Upper lobe of right lung (tissue), 1 donor: Measurements from ENCODE around the gene BLCAP. TPM values are rescaled to one million over a fixed set of nuclear protein-coding genes. Genes with fewer than 3 reads are reported as not detected.
"Not testable (repeated sequence)": the region's sequence is repeated elsewhere in the genome, so short reads cannot be mapped to it uniquely, and the experiment has no call there.

Experiments
- ATAC-seq: fragments of 200-7000 bp; cut with Tn5 transposase; one replicate; pipeline ENCODE4 v1.9.1; 2020; ENCODE audit warnings: mild to moderate bottlenecking, moderate library complexity
- DNase-seq: peaks from one replicate; pipeline ENCODE4 v3.0.0-alpha.2; 2020
- H3K27ac ChIP-seq: fragments of 200-600 bp; one replicate; pipeline ENCODE4 v1.8.0; 2022
- H3K27me3 ChIP-seq: fragments of 200-600 bp; one replicate; pipeline ENCODE4 v1.8.0; 2022; ENCODE audit warnings: mild to moderate bottlenecking
- H3K36me3 ChIP-seq: fragments of 200-600 bp; one replicate; pipeline ENCODE4 v1.8.0; 2022
- H3K4me1 ChIP-seq: fragments of 200-600 bp; one replicate; pipeline ENCODE4 v1.8.0; 2022
- H3K4me3 ChIP-seq: fragments of 200-600 bp; one replicate; pipeline ENCODE4 v1.8.0; 2022; ENCODE audit warnings: mild to moderate bottlenecking
- H3K9me3 ChIP-seq: fragments of 200-600 bp; one replicate; pipeline ENCODE4 v1.8.0; 2022
- CTCF ChIP-seq: fragments of 200-600 bp; IDR thresholded peaks from one replicate; pipeline ENCODE4 v1.8.0; 2022; ENCODE audit warnings: antibody characterized with exemption
- intact Hi-C: fragments of 100-400 bp; cut with DNase I; formaldehyde crosslinking; loops from one replicate; pipeline ENCODE4 v1.11.0; 2022
- total RNA-seq: library from RNA; stranded (reverse); fragmentation: NEBNext Ultra II Directional; extraction: Animal tissue kit (Norgen Biotek cat#: 25700); gene quantifications from one replicate; pipeline ENCODE4 v1.2.1, GENCODE V29; 2021
- donor health status: DM: no; HTN: yes; CAD: no; lungs with severe emphysema.

The BLCAP gene
- total RNA-seq, 1 donor from 2014 or later = 74.8 TPM

DNA sequence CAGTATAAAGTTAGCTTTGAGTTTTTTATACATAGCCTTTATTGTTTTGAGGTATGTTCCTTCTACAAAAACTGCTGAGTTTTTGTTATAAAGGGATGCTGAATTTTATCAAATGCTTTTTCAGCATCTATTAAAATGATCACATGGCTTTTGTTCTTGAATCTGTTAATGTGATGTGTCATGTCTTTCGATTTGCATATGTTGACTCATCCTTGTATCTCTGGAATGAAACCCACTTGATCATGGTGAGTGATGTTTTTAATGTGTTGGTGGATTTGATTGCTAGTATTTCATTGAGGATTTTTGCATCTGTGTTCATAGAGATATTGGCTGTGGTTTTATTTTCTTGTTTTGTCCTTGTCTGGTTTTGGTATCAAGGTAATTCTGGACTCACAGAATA lies 24.7 kb upstream of the BLCAP start:
- DNase-seq (no peak), ATAC-seq (no peak)
- no peaks in the 10 kb centered on the region for H3K9me3 ChIP-seq
- H3K27ac ChIP-seq = no peak overlapping the region
- no peaks in the 10 kb centered on the region for H3K27me3 ChIP-seq
- H3K4me3 ChIP-seq = no peak overlapping the region
- no peak for TF ChIP-seq CTCF
- intact Hi-C loops = no loop called here
- H3K4me1 ChIP-seq = no peaks in the 10 kb centered on the region
- no peaks in the 10 kb centered on the region for H3K36me3 ChIP-seq

DNA sequence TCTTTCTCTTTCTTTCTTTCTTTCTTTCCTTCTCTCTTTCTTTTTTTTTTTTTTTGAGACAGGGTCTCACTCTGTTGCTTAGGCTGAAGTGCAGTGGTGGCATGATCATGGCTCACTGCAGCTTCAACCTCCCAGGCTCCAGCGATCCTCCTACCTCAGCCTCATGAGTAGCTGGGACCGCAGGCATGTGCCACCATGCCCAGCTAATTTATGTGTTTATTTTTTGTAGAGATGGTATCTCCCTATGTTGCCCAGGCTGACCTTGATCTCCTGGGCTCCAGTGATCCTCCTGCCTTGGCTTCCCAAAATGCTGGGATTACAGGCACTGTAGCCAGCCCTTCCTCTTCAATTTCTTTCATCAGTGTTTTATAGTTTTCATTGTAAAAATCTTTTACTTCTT lies 24.0 kb upstream of the BLCAP start:
- DNase-seq, H3K4me3 ChIP-seq, H3K9me3 ChIP-seq, H3K4me1 ChIP-seq, intact Hi-C loops, H3K36me3 ChIP-seq, H3K27ac ChIP-seq, H3K27me3 ChIP-seq, ATAC-seq: not testable (repeated sequence)

DNA sequence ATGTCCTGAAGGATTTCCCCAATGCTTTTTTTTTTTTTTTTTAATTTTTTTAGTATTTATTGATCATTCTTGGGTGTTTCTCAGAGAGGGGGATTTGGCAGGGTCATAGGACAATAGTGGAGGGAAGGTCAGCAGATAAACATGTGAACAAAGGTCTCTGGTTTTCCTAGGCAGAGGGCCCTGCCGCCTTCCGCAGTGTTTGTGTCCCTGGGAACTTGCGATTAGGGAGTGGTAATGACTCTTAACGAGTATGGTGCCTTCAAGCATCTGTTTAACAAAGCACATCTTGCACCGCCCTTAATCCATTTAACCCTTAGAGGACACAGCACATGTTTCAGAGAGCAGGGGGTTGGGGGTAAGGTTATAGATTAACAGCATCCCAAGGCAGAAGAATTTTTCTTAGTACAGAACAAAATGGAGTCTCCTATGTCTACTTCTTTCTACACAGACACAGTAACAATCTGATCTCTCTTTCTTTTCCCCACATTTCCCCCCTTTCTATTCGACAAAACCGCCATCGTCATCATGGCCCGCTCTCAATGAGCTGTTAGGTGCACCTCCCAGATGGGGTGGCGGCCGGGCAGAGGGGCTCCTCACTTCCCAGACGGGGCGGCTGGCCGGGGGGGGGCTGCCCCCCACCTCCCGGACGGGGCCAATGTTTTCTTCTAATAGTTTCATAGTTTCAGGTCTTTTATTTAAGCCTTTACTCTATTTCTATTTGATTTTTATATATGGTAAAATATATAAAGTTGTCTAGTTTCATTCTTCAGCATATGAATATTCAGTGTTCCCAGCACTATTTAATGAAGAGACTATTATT lies 22.6 kb upstream of the BLCAP start:
- H3K27ac ChIP-seq, H3K36me3 ChIP-seq, H3K27me3 ChIP-seq, H3K9me3 ChIP-seq, DNase-seq, H3K4me3 ChIP-seq, H3K4me1 ChIP-seq, intact Hi-C loops, ATAC-seq: not testable (repeated sequence)

DNA sequence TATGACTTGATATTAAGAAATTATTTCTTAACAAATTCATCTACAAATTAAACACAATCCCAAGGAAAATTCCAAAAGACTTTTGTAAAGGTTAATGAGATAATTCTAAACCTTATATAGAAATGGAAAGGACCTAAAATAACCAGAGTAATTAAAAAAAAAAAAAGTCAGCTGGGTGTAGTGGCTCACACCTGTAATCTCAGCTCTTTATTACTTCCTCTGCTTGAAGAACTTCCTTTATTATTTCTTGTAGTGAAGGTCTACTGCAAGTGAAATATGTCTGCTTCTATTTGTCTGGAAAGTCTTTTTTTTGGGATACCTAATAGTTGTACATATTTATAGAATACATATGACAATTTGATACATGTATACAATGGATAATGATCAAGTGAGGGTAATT lies 20.2 kb upstream of the BLCAP start:
- Histone ChIP-seq H3K36me3 (no peaks in the 10 kb centered on the region), H3K9me3 (no peaks in the 10 kb centered on the region), H3K27ac (no peak overlapping the region), H3K4me1 (no peaks in the 10 kb centered on the region), H3K4me3 (no peak overlapping the region), H3K27me3 (no peaks in the 10 kb centered on the region)
- ATAC-seq = no peak
- intact Hi-C loops = no loop called here
- DNase-seq = no peak
- TF ChIP-seq CTCF = no peak

- intact Hi-C loops = no loop called here
- ATAC-seq (no peak), DNase-seq (no peak)
- Histone ChIP-seq H3K4me1 (no peaks in the 10 kb centered on the region), H3K27ac (no peak overlapping the region), H3K4me3 (no peak overlapping the region), H3K27me3 (no peaks in the 10 kb centered on the region), H3K9me3 (no peaks in the 10 kb centered on the region), H3K36me3 (no peaks in the 10 kb centered on the region)
- no peak for TF ChIP-seq CTCF
These were observed 17.8 kb upstream of the BLCAP start for GRCh38 chr20:37545516-37545915.

DNA sequence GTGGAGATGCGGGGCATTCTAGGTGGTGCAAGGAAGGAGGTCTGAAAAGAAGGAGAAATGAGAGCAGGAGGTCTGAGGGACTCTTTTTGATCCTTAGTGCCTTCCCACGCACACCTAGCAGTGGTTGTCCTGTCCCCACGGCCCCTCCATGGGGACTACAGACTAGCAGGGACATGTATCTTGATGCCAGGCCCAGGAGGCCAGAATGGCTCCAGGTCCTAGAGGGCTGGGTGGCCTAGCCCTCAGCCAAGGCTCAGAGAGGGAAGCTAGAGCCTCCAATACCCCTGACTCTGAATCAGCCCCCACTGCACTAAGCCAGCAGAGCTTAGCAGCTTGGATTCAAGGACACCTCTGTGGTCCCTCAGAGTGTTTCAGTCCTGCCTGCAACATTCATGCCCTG lies 16.7 kb upstream of the BLCAP start:
- no peaks in the 10 kb centered on the region for H3K4me1 ChIP-seq
- DNase-seq = no peak
- TF ChIP-seq CTCF = no peak
- no peaks in the 10 kb centered on the region for H3K36me3 ChIP-seq
- intact Hi-C loops = no loop called here
- no peak overlapping the region for H3K27ac ChIP-seq
- ATAC-seq = no peak
- H3K9me3 ChIP-seq = no peaks in the 10 kb centered on the region
- no peaks in the 10 kb centered on the region for H3K27me3 ChIP-seq
- no peak overlapping the region for H3K4me3 ChIP-seq

GRCh38 chr20:37543828-37544227 lies 16.2 kb upstream of the BLCAP start:
- Histone ChIP-seq H3K36me3 (no peaks in the 10 kb centered on the region), H3K27me3 (no peaks in the 10 kb centered on the region), H3K9me3 (no peaks in the 10 kb centered on the region), H3K4me3 (no peak overlapping the region), H3K27ac (no peak overlapping the region), H3K4me1 (no peaks in the 10 kb centered on the region)
- ATAC-seq (no peak), DNase-seq (no peak)
- no peak for TF ChIP-seq CTCF
- intact Hi-C loops = no loop called here
